Stimulated activated CD4-positive, alpha-beta T cell treated with anti-CD3 and anti-CD28 coated beads, Interleukin-4, amount 100 ng/mL, for 1 hour (primary cell): ENCODE data around the gene POU4F1.

Experiments
- DNase-seq: peaks from one replicate; pipeline ENCODE4 v3.0.0-alpha.2; 2020

POU4F1 gene

DNA sequence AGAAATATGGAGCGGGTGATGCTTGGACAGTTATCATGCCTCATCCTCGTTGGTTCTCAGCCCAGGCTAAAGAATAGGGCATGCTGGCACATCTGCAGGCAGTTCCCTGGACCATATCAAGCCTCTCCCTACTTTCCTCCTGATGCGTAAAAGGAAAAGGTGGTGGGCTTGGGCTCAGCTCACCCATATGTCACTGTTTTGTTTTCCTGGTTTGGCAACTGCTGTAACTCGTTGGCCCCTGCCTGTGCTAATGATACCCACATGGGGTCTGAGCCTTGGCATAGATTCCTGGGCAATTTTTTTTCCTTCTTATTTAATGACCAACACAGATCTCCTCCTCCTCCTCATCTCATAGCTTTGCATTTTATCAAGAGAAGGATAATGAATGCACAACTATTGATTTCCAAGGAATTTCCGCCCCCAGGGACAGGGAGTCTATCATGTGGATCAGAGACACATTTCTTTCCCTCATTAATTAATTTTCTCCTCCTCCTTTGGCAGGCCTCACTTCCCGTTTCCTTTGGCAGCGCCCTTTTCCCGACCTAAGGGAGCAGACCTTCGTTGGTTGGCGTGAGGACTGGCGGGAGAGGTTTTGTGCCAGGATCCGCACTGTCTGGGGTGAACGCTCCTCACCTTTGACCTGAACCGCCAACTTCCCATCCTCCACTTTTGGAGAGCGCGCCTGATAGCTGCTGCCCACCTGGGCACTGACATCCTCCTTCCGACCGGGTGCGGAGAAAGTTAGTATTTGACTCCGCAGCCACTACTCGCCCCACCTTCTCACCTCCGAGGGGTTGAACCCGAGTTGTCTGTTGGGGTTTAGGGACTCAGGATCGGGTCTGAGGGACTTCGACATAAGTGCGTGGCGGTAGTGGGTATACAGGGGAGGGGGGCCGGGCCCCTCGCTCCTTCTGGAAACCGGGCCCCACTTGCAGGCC is 3.4 kb upstream of the POU4F1 start:
- DNase-seq, result no peak

DNA sequence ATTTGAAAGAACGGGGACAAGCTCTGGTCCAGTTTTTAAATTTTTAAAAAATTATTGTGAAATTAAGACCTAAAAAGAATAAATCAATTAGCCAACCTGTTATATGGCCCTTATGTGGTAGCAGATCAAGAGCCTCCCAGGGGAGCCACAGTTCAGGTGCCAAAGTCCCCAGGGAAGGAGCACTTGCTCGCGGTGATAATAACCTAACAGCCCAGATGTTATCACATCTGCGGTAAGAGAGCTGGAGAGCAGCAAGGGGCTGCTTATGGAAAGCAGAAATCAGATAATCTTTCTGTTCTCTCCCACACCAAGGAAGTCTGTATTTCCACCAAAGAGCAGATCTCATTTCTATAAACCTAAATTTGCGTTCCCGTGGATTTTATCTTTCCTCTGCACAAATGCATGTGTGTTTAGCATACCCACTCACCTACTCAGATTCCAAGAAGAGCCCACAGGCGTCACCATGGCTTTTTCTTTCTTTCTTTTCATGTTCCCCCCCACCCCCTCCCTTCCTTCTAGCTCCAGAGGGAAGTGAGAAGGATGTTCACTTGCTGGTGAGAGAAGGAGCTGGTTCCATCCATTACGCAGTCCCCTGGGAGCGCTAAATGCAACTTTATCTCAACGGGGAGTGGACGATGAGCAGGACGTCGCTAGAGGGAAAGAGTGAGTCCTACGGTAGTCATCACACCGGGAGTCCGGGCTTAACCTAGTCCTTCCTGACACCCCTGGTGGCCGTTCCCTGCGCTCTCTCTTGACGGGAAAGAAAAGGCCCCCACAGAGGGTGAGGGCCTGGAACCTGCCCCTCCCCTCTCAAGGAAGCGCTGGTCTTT is 1.6 kb upstream of the POU4F1 start:
- no peak for DNase-seq

DNA sequence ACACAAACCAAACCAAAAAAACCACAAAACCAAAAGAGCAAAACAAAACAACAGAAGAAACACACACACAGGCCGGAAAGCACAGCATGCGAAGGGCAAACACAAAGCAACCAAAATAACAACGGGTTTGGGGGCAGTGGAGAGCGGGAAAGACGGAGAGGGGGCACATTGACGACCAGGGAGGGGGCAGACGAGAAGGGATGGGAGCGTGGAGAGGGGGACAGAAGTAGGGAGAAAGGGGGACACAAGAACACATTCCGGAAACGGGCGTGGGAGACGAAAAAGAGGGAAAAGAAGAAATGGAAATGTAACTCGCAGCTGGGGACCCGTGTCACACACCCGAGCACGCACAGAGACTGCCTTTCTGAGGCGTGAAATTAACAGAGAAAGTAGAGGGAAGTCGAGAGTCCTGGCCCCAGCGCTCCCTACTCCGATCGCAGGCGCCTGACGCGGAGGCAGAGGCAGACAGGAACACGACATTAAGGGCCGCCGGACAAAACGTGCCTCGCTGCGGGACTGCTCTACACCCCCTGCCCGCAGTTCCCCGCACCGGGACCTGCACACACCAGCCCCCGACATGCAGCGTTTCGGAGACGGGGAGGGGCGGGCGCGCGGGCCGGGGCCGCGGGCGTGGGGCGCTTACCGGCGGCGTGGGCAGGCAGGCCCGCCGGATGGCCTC is 652 bp downstream of the POU4F1 start:
- DNase-seq, result no peak

DNA sequence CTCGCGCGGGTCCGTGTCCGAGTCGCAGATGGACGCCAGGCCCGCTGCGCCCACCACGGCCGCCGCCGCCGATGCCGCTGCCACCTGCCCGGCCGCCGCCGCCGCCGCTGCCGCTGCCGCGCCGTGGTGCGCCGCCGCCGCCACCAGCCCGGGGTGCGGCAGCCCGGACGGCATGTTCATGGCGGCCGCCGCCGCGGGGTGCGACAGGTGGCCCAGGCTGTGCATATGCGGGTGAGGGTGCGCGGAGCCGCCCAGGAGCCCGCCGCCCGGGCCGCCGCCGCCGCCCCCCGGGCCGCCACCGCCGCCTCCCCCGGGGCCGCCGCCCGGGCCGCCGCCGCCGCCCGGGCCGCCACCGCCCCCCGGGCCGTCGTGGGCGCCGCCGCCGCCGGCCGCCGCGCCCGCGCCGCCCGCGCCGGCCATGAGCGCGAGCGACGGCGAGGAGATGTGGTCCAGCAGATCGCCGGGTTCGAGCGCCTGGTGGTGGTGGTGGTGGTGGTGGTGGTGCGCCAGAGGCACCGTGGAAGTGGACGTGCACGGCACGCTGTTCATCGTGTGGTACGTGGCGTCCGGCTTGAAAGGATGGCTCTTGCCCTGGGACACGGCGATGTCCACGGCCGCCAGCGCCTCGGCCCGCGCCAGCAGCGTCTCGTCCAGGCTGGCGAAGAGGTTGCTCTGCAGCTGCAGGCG is 1.3 kb downstream of the POU4F1 start:
- DNase-seq, result no peak

DNA sequence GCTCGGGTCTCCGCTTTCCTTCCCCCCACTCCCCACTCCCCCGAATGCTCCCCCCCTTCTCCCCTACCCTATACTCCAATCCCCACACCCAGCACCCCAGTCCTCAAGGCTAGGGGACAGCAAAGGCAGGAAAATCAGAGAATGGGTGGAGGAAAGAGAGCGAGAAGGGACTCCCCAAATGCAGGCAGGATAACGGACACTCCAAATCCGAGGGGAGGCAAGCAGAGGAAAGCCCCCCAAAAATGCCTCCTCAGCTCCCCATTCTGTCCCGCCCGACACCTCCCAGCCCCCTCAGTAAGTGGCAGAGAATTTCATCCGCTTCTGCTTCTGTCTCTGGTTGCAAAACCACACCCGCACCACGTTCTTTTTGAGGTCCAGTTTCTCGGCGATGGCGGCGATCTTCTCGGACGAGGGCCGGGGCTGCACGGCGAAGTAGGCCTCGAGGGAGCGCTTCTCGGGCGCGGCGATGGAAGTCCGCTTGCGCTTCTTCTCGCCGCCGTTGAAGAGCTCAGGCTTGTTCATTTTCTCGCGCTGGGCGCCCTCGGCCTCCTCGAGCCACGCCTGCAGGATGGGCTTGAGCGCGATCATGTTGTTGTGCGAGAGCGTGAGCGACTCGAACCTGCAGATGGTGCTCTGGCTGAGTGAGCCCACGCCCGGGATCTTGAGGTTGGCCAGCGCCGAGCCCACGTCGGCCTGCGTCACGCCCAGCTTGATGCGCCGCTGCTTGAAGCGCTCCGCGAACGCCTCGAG is 2.1 kb downstream of the POU4F1 start:
- DNase-seq, result no peak

DNA sequence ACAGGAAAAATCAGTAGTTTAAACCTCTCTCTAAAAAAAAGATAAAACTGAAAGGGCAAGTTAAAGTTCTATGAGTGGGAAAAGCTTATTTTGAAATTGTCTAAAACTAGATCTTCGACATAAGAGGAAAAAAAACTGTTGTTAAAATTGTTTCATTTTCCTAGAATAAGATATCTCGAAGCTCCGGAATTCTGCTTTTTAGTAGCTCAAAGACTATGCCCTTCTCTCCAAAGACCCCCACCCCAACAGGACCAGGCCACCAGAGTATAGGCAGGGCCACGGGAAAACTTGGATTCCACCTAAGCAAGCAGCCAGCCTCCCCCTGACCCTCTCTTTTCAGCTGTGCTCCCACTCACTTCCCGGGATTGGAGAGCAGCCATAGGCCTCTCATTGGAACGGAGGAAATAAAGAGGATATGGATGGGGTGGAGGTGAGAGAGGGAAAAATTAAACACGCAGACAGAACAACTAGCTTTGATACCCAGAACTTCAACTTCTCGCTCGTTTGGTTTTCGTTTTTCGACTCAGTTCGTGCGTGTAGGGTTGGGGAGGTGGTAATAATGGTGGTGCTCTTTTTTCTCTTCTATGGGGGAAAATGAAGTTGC is 3.0 kb downstream of the POU4F1 start:
- DNase-seq, result no peak

DNA sequence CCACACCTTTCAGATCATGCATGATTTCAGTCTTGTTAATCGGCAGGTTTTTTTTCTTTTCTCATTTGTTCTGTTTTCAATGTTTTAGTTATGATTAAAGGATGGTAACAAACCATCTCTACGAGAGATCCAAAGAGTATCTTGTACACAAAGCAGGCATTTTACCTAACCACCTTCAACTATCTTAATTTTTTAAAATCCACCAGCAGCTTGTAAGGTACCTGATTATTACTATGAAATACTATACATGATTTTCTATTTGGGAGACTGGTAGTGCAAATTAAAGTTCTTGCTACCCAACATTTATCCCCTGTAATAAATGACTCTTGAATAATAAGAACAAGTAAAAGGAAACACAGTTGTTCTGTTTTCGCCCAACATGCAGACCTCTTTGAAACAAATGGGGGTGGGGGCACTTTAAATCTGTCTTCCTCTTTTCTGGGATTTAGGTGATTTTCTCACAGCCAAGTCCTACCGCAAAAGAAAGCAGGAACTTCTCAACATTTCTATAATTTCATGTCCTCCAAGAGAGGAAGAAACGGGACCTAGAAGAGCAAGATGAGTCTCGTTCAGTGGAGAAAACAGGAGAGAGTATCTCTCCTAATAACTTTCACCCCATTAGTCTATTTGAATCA is 3.6 kb downstream of the POU4F1 start:
- no peak for DNase-seq

DNA sequence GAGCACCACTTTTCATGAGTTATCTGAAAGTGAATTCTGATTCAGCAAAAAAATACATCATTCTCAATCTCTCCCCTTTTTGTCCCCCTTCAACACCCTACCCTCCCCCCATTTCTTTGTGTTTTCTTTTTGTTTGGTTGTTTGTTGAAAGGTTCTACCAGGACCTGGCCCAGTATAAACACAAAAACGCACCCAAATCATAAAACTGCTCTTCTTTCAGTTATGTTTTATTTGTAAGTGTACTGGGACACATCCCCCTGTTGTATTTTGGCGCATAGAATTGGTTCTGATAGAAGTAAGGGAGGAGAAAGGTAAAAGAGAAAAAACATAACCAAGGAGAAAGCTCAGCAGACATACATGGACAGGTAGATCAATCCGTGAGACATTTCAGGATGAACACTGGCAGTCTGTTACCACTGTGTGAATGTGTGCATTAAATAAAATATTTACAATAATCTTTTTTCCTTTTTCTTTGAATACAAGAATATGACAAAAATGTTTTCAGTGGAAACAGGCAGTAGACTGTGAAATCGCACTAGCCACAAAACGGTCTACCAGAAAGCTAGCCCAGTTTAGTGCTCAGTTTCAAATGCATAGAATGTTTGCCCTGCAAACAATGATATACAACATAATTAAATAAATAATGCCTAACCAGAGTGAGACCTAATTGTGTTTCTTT is 4.2 kb downstream of the POU4F1 start:
- DNase-seq, result no peak

DNA sequence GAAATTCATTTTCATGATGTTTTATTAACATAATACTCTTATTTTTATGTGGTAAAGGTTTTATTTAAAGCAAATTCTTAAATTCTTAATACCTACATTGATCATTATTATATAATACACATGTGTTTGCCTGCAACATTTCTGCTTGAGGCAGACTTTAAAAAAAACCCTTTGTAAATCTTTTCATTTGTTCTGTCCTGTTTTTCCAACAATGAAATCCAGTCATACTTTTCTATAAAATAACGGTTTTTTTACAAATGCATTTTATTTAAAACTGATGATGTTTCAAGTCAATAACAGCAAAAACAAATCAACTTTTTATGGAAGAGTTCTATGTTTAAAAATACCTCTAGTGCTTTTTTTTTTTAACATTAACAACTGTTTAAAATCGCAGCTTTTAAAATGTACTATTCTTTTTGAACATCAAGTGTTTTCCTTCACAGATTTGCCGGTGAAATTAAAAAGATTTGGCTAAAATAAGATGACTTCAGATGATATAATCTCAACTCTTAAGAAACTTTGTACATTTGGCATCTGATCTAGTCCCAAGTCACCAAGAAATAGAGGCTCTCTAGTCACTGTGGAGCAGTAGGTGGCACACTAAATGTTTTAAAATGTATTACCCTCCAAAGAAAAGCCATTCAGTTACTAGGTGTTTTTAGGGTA is 5.1 kb downstream of the POU4F1 start:
- no peak for DNase-seq

DNA sequence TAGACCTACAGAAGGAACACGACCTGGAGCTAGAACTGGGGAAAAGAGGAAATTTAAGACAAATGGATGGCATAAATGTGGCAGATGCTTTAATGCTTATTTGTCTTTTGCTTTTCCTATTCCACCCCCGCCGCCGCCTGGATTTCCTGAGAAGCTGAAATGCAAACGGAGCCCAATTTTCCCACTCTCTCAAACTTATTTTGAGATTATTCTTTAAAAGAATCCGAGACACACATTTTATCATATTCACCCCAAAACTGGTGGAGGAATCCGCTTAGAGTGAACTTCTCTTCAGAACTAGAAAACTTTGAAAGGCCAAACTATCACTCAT is 5.8 kb downstream of the POU4F1 start:
- DNase-seq, result no peak

DNA sequence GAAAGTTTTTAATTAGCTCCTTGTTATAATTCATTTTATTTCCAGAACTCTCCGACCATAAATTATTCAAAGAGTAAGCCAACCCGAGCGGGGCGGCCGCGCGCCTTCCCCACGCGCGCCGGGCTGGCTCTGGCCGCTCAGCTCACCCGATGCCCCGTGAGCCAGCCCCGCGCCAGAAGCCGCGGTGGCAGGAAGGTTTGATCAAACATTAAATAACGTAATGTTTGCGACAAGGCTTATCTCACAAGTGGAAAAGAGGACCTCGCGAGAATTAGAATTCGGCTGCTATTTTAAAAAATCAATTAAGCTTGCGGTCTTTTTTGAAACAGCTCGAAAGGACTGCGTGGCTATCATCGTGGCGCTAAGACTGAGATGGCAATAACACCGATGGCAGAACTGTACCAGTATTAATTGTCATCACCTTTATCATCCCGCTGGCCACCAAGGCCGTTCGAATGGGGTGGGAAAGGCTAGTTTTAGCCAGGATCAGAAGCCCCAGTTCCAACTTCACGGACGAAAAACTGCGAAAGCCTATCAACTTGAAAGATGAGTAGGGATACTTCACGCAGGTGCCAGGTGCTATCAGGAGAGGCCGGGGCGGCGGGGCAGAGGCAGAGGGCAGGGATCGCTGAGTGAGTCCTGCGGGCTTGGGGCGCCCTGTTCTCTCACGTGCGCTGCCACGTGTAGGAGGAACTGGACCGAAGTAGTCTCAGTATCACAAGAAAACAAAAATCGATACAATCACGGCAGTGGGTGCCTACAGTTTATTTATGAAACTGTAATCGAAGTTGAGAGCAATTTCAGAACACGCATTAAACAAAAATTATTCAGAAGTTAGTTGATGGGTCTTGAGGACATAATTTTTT is 6.4 kb downstream of the POU4F1 start:
- no peak for DNase-seq

DNA sequence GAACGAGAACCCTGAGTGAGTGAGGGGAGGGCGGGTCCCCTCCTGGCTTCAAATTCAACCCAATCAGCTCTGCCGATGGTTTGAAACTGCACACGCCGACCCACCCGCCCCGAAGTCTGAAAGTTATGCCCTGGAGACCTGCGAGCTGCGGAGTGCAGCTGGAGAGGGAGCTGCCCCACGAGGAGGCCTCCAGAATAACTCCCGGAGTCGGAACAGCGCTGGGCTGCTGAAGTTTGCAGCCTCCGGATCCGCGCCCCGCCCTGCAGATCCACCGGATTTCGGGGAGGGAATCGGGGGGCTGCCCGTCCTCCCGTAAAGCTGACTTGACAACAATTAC is 7.0 kb downstream of the POU4F1 start:
- no peak for DNase-seq

DNA sequence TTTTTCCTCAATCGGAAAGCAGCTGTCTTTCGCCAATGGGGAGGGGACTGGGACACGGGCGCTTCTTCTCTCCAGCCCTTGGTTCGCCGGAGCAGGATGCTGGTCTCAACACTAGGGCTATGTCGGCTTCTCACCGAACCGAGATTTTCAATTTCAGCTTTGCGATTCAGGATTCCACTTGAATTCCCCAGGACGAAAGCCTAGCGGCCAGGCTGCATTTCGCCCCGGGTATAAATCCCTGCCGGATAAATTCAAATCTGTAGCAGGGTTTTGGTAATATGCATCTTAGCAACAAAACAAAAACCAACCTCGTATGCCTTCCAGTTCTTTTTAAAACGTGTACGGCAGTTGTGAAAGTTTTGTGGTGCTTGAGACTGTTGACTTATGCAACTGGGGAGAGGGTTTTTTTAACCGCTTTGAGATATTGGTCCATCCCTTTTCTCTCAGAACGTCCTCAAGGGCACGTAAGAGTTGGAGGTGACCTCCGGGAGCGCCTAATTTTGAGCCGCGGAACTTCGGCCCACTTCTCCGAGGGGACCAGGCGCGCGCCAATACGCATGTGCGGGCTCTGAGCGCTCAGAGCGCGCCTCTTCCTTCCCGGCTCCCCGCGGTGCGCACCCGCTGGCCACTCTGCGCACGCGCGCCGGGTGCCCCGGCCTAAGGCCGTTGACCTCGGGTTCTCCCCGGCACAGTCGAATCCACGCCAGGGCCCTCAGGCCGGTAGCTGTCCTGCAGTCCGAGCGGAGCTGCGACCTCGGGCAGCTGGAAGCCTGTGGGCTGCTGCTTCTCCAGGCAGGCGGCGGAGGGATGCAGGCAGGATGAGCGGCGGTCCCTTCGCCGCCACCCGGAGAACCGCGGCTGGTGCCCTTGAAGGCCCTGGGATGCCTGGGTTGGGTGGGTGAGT is 7.6 kb downstream of the POU4F1 start:
- DNase-seq, result no peak

DNA sequence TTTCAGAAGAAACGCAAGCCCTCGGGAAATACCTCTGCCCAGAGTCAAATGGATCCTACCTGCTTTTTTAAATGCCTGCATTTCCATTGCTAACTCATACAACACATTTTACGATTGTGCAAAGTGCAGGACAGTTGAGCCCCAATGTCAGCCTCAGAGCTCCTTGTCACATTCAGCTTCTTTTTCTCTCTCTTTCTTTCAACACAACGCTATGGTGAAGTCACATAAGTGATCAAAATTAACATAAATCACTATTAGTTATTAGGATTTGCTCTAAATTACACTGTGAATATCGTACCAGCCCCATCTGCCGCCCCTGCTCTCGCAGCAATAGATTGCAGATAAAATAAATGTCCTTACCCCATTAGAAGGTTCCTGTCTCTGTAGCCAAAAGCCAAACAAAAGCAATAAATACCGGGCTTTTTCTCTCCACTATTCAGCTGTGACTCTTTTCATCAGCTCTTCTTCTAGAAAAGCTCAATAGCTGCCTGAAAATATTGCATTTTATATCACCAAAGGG is 8.8 kb downstream of the POU4F1 start:
- DNase-seq, result no peak

DNA sequence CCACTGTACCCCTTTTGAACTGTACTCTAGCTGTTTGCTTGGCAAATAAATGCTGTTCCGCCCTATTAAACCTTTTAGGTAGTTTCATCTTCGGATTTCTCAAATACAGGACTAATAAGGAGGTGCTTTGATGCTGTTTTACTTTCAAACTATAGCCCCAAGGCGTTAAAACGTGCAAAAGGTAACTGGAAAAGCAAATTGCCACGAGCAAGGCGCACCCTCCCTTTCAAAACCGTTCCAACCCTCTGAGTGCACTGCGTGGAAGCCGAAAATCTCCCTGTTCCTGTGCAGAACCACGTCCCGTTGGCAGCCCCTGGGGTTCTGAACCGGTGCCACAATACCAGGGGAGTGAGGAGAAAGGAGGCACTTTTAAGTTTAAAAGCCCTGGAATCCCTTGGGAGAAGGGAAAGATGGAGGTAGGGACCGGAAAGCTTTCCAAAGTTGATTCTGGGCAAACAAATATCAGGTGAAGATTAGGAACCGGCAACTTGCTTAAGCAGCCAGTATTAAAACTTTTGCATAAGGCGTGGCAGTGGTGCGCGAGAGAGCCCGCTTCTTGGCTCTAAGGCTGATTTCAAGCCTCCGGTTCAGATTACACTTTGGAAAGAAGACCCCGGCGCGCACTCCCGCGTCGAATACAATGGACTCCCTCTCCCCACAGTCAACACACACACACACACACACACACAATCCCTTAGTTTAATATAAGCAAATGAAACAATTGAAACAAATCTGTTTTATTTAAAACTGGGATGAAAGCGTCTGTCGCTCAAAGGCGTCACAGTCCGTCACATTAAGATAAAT is 9.5 kb downstream of the POU4F1 start:
- DNase-seq, result no peak

DNA sequence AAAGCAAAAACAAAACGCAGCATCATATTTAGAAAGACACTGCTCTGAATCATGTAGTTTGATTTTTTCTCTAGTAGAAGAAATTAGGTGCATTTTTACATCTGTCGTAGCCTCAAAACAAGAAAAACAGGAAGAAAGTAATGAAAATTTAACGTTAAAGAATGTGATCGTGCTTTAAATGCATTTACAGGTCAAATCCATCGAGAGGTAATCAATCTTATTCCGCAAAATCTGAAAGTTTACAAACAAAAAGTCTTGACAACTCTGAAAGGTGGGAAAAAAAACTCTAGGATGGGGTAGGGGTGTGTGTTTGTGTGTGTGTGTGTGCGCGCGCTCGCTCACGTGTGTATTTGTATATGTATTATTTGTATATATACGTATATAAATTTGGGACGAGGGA is 10.2 kb downstream of the POU4F1 start:
- DNase-seq, result no peak

DNA sequence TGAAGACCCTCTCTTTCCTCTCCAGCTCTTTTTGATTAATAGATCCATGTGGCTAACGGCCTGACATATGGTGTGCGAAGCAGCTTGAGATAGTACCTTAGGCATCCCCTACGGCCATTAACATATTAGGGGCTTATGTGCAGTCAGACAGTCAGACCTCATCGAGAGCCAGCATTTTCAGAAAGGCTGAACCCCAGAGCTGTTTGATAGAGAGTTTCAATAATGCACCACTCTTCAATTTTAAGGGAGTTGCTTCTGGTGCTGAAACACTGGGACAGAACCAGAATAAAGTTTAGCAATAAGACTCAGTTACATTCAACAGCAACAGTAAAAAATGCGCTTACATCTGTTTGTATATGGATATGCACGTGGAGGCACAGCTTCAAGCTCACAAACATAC is 10.8 kb downstream of the POU4F1 start:
- DNase-seq, result no peak
